Measurements from ENCODE around the gene OR1K1. TPM values are rescaled to one million over a fixed set of nuclear protein-coding genes. Genes with fewer than 3 reads are reported as not detected.

Gene OR1K1
- total and polyA plus RNA-seq, 9 of the 15 experiments (the other 6 are each of a cell fraction or from before 2014, with no cell fraction given): not detected

GRCh38 chr9:122754825-122755224, 45.1 kb upstream of the OR1K1 start:
- FAIRE-seq (no peak), DNase-seq (ENCODE audit: extremely low read depth in 1 of 4, low spot score in 3 of 4) (no peak), ATAC-seq (no peak)
- Histone ChIP-seq H3K9ac (ENCODE audit: insufficient read depth in 1 of 2, low read depth in 2 of 2, low read length in 2 of 2) (no peak overlapping the region), H3K4me3 (no peak overlapping the region), H4K20me1 (replicated peaks; ENCODE audit: control insufficient read depth, insufficient read depth, low read length) (no peaks in the 10 kb centered on the region), H2AFZ (ENCODE audit: low read depth, low read length) (no peak overlapping the region), H3K4me1 (replicated peaks in 1 of 2; ENCODE audit: control insufficient read depth in 2 of 2, insufficient read depth in 2 of 2, low read length in 2 of 2) (no peaks in the 10 kb centered on the region), H3K36me3 (ENCODE audit: control insufficient read depth, insufficient read depth, low read length) (no peaks in the 10 kb centered on the region), H3K79me2 (ENCODE audit: control insufficient read depth, insufficient read depth, low read length) (no peaks in the 10 kb centered on the region), H3K9me3 (replicated peaks; ENCODE audit: control insufficient read depth, insufficient read depth, low read depth, low read length) (no peaks in the 10 kb centered on the region), H3K4me2 (ENCODE audit: insufficient read depth, low read length) (no peak overlapping the region), H3K9me1 (ENCODE audit: control insufficient read depth, insufficient read depth, low read length) (no peaks in the 10 kb centered on the region), H3K27me3 (ENCODE audit: control insufficient read depth in 2 of 2, insufficient read depth in 2 of 2, low read length in 2 of 2) (no peaks in the 10 kb centered on the region), H3K27ac (ENCODE audit: extremely low read depth, low read depth, low read length) (no peak overlapping the region)
- TF ChIP-seq TRIM28 (IDR thresholded peaks at IDR 0.05) (0 out of 2 replicates have a peak, but pooled peaks have one; percentile 60), TAF15 (IDR thresholded peaks at IDR 0.05; ENCODE audit: low read depth, low read length) (no peak), ZNF316 (IDR thresholded peaks at IDR 0.05) (peak; percentile 27; the same call in 1 of the 2 replicates), NFE2 (IDR thresholded peaks at IDR 0.05; ENCODE audit: low read depth) (peak; percentile 33; the same call in 1 of the 2 replicates), NCOR1 (IDR thresholded peaks at IDR 0.05) (no peak), CBFB (CRISPR knock-in tag; IDR thresholded peaks at IDR 0.05) (no peak)
- TF ChIP-seq, protein P1, sequence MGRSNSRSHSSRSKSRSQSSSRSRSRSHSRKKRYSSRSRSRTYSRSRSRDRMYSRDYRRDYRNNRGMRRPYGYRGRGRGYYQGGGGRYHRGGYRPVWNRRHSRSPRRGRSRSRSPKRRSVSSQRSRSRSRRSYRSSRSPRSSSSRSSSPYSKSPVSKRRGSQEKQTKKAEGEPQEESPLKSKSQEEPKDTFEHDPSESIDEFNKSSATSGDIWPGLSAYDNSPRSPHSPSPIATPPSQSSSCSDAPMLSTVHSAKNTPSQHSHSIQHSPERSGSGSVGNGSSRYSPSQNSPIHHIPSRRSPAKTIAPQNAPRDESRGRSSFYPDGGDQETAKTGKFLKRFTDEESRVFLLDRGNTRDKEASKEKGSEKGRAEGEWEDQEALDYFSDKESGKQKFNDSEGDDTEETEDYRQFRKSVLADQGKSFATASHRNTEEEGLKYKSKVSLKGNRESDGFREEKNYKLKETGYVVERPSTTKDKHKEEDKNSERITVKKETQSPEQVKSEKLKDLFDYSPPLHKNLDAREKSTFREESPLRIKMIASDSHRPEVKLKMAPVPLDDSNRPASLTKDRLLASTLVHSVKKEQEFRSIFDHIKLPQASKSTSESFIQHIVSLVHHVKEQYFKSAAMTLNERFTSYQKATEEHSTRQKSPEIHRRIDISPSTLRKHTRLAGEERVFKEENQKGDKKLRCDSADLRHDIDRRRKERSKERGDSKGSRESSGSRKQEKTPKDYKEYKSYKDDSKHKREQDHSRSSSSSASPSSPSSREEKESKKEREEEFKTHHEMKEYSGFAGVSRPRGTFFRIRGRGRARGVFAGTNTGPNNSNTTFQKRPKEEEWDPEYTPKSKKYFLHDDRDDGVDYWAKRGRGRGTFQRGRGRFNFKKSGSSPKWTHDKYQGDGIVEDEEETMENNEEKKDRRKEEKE (IDR thresholded peaks at IDR 0.05; ENCODE audit: borderline replicate concordance in 1 of 2, control insufficient read depth in 1 of 2, low read depth in 2 of 2, low read length in 1 of 2): no peak
- WGBS (ENCODE audit: insufficient coverage, low coverage, missing lambda C conversion rate): 0% methylated on average over 2 of the region's 2 CpGs
- CTCF ChIA-PET (ENCODE audit: low intra/inter-chr PET ratio): no interaction called here
- no TSS peak for BruUV-seq (replicated peaks)
- in situ Hi-C loops (cut with MboI): no loop called here
- intact Hi-C loops (cut with micrococcal nuclease): no loop called here
- POLR2A ChIA-PET: no interaction called here
